Measurements from ENCODE around the gene PLAC1.

DNA sequence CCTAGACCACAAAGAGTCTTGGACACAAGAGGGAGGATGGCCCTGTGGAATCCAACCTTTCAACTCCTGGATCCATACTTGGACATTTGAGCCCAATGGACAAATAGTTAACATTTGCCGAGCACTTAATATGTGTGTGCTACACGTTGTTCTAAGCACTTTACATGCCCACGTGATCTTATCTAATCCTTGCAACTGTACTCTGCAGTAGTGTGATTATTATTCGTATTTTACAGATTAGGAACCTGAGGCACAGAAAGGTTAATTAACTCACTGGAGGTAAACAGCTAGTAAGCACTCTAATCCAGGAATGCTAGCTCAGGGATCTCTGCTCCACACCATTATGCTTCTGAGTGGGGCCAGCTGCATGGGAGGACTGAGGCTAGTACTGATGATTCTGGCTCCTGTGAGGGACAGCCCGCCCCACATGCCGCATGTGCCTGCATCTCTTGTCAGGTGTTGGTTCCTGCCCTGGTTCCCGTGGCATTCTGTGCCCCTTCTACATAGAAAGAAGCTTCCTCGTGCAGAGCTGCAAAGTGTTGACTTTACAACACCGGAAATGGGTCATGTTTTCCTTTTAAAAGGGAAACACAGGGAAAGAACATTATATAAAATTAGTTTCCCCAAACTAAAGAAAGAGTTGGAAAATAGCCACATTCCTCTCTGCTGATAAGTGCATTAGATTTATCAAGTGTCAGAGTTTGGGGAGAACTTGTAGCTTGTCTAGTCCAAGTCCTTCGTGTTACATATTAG is 34.8 kb downstream of the PLAC1 start:
- no peak for TF ChIP-seq POLR2AphosphoS5 (IDR thresholded peaks at IDR 0.05; ENCODE audit: borderline replicate concordance, low read depth, low read length)
- no peak for TF ChIP-seq EZH2 (IDR thresholded peaks at IDR 0.05)
- no peak for TF ChIP-seq FOXP2 (optimal IDR thresholded peaks at IDR 0.05; ENCODE audit: control extremely low read depth, extremely low read length, insufficient read depth)

Data from SK-N-MC (cell line).